GM12878 (cell line): ENCODE data around the gene SELENOH. TPM values are rescaled to one million over a fixed set of nuclear protein-coding genes. Genes with fewer than 3 reads are reported as not detected.

ENCODE experiments used
- ATF3 ChIP-seq: IDR thresholded peaks from 2 replicates; pipeline ENCODE4 v1.6.1; 2011; ENCODE audit warnings: low read depth, mild to moderate bottlenecking, low read length, moderate library complexity, borderline replicate concordance; ENCODE audit errors: extremely low read depth
- BCLAF1 ChIP-seq: fragments of 450-650 bp; IDR thresholded peaks from 2 replicates; pipeline ENCODE4 v1.6.1; 2017; ENCODE audit warnings: antibody characterized with exemption, mild to moderate bottlenecking, moderate library complexity
- CREM ChIP-seq: IDR thresholded peaks from 2 replicates; pipeline ENCODE4 v1.6.1; 2014; ENCODE audit warnings: antibody characterized with exemption, low read depth
- EGR1 ChIP-seq, 2 experiments: IDR thresholded peaks; 1 replicate in 1 of 2; 2 replicates in 1 of 2; pipeline ENCODE4 v1.6.1; 2011 to 2012; ENCODE audit warnings: low read depth in 2 of 2, low read length in 2 of 2, borderline replicate concordance in 1 of 2, mild to moderate bottlenecking in 1 of 2, moderate library complexity in 1 of 2
- ELK1 ChIP-seq: IDR thresholded peaks from 2 replicates; pipeline ENCODE4 v1.6.1; 2012; ENCODE audit warnings: low read depth, low read length, improper control_type of control experiment
- MEF2B ChIP-seq: fragments of 450-650 bp; IDR thresholded peaks from 2 replicates; pipeline ENCODE4 v1.6.1; 2018; ENCODE audit warnings: mild to moderate bottlenecking, moderate library complexity; ENCODE audit not compliant: partially characterized antibody, poor library complexity, severe bottlenecking
- PKNOX1 ChIP-seq: fragments of 450-650 bp; IDR thresholded peaks from 2 replicates; pipeline ENCODE4 v1.6.1; 2016; ENCODE audit warnings: mild to moderate bottlenecking
- RAD21 ChIP-seq: IDR thresholded peaks from 2 replicates; pipeline ENCODE4 v1.6.1; 2011; ENCODE audit warnings: mild to moderate bottlenecking, low read depth, low read length, moderate library complexity; ENCODE audit not compliant: insufficient read depth
- REST ChIP-seq: IDR thresholded peaks from 2 replicates; pipeline ENCODE4 v1.6.1; 2012; ENCODE audit warnings: mild to moderate bottlenecking, low read depth, low read length
- SMC3 ChIP-seq: IDR thresholded peaks from 2 replicates; pipeline ENCODE4 v1.6.1; 2011; ENCODE audit warnings: low read length, improper control_type of control experiment, borderline replicate concordance
- SPI1 ChIP-seq: IDR thresholded peaks from 2 replicates; pipeline ENCODE4 v1.6.1; 2011; ENCODE audit warnings: low read depth, mild to moderate bottlenecking, low read length, moderate library complexity, borderline replicate concordance; ENCODE audit not compliant: insufficient read depth
- SUPT20H ChIP-seq: IDR thresholded peaks from 2 replicates; pipeline ENCODE4 v1.6.1; 2011; ENCODE audit warnings: low read depth, mild to moderate bottlenecking, low read length, moderate library complexity, borderline replicate concordance; ENCODE audit not compliant: control insufficient read depth
- ZBTB11 ChIP-seq: fragments of 450-650 bp; formaldehyde crosslinking; IDR thresholded peaks from 2 replicates; pipeline ENCODE4 v1.5.0; 2022; ENCODE audit warnings: mild to moderate bottlenecking, missing genetic modification characterization
- ZNF217 ChIP-seq: fragments of 450-650 bp; IDR thresholded peaks from 2 replicates; pipeline ENCODE4 v1.6.1; 2017; ENCODE audit warnings: antibody characterized with exemption, mild to moderate bottlenecking
- ZNF24 ChIP-seq: fragments of 450-650 bp; IDR thresholded peaks from 2 replicates; pipeline ENCODE4 v1.6.1; 2017; ENCODE audit warnings: antibody characterized with exemption, mild to moderate bottlenecking
- polyA plus RNA-seq, 11 experiments: library from polyadenylated mRNA; depleted of rRNA in 4 of 11; unstranded in 6 of 11; stranded (reverse) in 5 of 11; fragments of >200 nt; fragmentation: Nextera tagmentation in 4 of 11; fragmentation: Illumina TruSeq in 1 of 11; extraction: Ambion mirVana in 4 of 11; extraction: Trizol in 1 of 11; gene quantifications; 1 replicate in 1 of 11; 2 replicates in 10 of 11; pipeline versions ENCODE4 v1.2.1 to v1.2.3, GENCODE V29; 2011 to 2016; ENCODE audit warnings: inconsistent platforms in 2 of 11, missing spikeins in 2 of 11, low read depth in 1 of 11
- total RNA-seq, 4 experiments: library from RNA; depleted of rRNA in 3 of 4; stranded (reverse); fragments of >200 nt in 3 of 4; fragmentation: Illumina TruSeq in 1 of 4; extraction: Trizol in 1 of 4; gene quantifications; 2 replicates each; pipeline versions ENCODE4 v1.2.1 to v1.2.3, GENCODE V29; 2013 to 2021

Gene SELENOH
- total and polyA plus RNA-seq, 10 of the 15 experiments (the other 5 are each of a cell fraction or from before 2014, with no cell fraction given), result 20.3 to 458 (median 200) TPM

- TF ChIP-seq PKNOX1 (no peak), SPI1 (no peak), CREM (0 out of 2 replicates have a peak, but pooled peaks have one; percentile 9), ZBTB11 (CRISPR knock-in tag) (no peak), ZNF24 (no peak), ZNF217 (no peak), SUPT20H (no peak), SMC3 (no peak), RAD21 (no peak), ELK1 (no peak), ATF3 (no peak), MEF2B (peak; percentile 32), REST (no peak), BCLAF1 (no peak), EGR1 (IDR thresholded peaks at IDR 0.05; ENCODE audit: borderline replicate concordance in 1 of 2, low read depth in 2 of 2, low read length in 2 of 2) (no peak)
Observed at GRCh38 chr11:57785072-57785471, 43.8 kb downstream of the SELENOH start (continued).
